ENCODE measurements around the gene DCUN1D1.

The DCUN1D1 gene

DNA sequence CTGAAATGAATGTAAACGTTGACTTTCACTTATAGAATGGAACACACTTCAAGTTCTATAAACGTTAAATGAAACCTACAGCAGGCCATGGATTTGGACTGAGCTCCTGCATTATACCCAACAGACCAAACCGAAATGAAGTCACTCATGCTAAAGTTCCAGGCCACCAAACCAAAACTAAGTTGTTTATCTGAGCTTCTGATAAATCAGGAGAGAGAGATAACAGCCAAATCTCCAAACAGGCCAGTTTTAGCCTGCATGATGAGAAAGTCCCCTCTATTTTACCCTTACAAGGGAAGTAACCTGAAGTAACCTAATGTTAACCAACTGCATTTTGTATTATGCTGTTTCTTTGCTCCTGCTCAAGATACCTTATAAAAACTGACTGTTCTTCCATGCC, 44.5 kb downstream of the DCUN1D1 start:
- DNase-seq (ENCODE audit: low spot score), result no peak

DNA sequence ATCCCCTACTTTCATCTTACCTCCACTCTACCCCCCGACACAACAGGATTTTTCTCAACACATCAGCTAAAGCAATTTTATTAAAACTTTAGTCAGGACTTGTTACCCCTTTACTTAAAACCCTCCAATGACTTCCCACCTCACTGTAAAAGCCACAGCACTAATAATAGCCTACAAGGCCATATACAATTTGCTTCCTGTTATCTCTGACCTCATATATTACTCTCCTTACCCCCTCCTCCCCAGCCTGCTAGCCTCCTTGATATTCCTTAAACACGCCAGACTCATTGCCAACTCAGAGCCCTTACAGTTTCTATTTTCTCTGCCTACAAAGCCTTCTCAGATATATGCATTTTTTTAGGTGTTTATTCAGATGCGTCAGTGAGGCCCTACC, 54.4 kb downstream of the DCUN1D1 start:
- DNase-seq (ENCODE audit: low spot score), result no peak

DNA sequence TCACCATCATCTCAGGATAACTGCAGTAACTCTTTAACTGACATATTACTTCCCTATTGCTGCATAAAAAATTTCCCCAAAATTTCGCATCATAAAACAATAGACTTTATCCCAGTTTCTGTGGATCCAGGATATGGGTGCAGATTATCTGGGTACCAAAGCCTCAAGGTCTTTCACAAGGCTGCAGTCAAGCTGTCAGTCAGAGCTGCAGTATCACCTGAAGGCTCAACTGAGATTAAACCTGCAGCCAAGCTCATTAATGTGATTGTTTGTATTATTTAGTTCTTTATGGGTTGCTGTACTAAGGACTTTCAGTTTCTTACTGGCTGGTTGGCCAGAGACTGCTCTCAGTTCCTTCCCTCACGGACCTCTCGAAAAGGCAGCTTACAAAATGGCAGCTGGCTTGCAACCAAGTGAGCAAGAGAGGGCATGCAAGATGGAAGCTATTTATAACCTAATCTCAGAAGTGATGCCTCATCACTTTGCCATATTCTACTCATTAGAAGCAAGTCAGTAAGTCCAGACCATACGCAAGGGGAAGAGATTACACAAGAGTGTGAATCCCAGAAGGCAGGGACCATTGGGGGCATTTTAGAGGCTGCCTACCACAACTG, 54.9 kb downstream of the DCUN1D1 start:
- no peak for DNase-seq (ENCODE audit: low spot score)

DNA sequence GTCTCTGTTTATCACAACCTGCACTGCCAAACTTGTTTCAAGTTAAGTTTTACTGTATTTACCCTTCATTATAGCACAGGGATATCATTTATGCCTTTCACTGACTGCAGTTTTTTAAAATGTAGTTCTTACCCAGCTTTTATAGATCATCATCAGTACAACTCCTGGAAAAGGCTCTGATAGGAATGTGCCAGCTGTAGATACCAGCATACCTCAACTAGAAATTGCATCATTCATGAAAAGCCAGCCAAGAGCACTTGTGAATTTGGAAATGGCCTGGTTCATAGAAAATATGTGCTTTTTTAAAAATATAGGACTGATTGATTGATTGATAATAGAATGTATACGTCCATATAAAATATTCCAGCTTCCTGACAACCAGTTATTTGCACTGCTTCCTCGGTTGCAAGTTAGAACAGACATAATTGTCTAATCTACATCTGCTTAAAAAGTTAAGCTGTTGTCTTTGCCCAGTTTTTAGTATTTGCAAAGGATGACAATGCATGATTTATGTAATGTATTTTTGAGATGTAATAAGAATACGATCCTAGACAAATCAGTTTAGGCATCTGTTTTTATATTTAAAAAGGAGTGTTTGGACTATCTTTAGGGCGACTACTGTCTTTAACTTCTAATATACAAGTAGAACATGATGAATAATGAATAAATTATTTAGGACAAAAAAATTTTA, 58.5 kb downstream of the DCUN1D1 start:
- no peak for DNase-seq (ENCODE audit: low spot score)

DNA sequence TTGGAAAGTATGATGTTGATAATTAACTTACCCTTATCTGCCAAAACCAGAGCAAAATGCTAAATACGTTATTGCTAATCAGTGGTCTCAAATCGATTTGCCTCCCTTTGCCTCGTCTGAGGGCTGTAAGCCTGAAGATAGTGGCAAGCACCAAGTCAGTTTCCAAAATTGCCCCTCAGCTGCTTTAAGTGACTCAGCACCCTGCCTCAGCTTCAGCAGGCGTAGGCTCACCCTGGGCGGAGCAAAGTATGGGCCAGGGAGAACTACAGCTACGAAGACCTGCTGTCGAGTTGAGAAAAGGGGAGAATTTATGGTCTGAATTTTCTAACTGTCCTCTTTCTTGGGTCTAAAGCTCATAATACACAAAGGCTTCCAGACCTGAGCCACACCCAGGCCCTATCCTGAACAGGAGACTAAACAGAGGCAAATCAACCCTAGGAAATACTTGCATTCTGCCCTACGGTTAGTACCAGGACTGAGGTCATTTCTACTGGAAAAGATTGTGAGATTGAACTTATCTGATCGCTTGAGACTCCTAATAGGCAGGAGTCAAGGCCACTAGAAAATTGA, 59.7 kb downstream of the DCUN1D1 start:
- DNase-seq (ENCODE audit: low spot score), result no peak

DNA sequence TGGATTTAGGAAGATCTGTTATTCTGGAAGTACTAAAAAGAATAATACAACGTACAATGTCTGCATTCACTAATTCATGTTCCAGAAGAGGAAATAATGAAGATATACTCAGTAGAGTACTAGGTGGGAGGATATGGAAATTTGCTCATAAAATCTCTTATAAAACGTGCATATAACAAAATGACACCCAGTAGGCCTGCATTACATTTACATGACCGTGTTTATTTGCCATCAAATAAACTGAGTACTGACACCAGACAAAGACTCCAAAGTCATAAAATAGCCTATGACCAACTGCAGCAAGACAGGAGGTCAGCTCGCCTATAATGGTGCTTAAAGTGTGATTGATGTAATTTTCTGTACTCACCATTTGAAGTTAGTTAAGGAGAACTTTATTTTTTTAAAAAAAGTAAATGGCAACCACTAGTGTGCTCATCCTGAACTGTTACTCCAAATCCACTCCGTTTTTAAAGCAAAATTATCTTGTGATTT, 60.4 kb downstream of the DCUN1D1 start:
- DNase-seq (ENCODE audit: low spot score), result no peak

DNA sequence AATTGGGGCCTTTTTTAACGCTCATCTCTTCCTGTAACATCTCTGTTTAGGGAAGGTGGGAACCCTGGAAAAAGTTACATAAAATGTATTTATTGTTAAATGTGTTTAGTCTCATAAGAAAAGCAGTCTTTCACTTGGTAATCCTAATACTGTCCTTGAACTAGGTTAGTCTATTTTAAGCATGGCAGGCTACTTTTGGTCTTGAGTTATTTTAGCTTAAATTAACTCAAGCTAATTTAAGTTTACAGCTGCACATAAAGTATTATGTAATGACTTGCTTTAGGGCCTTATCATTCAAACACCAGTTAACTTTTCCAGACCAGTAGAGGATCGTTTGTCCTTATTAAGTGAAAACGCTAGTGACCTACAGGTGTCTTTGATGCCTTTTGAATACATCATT, 63.2 kb downstream of the DCUN1D1 start:
- no peak for DNase-seq (ENCODE audit: low spot score)

DNA sequence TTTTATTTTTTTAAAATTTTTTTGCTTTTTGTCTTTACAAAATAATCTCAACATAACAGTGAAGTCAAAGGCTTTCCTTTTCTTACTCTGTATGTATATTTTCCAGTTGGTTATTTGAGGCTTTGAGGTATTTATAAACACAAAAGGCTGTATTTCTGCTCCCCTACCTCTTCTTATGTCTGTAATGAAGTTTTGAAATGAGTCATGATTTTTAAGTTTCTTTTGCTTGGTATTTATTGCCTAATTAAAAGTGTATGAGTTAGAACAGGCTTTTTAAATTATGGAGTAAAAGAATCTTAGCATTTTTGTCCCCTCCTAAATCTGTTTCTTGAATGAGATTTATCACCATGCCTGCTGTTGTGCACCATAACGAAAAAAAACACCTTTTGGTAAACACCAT, 66.0 kb downstream of the DCUN1D1 start:
- no peak for DNase-seq (ENCODE audit: low spot score)

DNA sequence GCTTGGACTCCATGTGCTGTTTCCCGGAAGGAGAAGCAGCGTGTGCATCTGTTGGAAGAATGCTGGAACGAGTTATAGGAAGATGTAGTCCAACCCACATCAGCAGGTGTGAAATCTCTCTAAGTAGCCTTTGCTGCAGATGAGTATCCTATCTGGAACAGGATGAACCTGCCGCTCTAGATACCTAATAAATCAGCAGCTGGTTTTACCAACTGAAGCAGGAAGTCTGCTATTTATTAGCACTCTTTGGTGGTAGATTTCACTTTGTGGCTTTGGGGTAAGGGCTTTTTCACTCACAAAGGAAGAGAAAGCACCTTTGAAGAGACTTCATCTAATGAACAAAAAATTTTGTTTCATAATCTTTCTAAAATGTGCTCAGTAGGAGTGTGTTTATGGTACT, 66.4 kb downstream of the DCUN1D1 start:
- no peak for DNase-seq (ENCODE audit: low spot score)

DNA sequence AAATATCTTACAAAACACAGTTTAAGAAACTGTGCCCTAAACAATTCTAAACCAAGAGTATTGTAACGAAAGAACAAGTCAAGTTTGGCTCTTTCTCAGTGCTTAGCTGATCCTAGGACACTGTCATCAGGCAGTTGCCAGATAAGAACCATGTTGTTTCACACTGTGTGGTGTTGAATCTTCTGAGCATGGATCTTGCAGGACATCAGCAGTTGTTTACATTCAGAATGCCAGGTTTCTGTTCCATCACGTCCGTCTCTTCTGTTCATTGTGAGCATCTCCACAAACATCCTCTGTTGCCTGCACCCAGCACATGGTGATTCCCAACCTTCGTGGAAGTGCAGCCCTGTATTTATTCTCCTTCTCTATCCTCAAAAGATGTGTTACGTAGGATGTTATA, 67.9 kb downstream of the DCUN1D1 start:
- DNase-seq (ENCODE audit: low spot score), result no peak

DNA sequence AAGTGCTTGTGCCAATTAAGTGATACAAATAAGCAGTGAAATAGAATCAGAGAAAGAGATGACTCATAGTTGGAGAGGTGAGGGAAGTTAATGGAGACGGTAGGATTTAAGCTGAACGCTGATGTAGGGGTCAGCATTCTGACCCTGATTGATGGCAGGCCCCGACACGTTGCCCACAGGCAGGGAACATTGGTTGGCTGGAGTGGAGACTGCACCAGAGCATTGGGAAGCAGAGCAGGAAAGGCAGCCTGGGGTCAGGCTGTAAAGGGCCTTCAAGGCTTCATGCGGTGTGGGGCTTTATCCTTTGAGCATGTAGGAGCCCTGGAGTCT, 68.6 kb downstream of the DCUN1D1 start:
- DNase-seq (ENCODE audit: low spot score), result no peak

DNA sequence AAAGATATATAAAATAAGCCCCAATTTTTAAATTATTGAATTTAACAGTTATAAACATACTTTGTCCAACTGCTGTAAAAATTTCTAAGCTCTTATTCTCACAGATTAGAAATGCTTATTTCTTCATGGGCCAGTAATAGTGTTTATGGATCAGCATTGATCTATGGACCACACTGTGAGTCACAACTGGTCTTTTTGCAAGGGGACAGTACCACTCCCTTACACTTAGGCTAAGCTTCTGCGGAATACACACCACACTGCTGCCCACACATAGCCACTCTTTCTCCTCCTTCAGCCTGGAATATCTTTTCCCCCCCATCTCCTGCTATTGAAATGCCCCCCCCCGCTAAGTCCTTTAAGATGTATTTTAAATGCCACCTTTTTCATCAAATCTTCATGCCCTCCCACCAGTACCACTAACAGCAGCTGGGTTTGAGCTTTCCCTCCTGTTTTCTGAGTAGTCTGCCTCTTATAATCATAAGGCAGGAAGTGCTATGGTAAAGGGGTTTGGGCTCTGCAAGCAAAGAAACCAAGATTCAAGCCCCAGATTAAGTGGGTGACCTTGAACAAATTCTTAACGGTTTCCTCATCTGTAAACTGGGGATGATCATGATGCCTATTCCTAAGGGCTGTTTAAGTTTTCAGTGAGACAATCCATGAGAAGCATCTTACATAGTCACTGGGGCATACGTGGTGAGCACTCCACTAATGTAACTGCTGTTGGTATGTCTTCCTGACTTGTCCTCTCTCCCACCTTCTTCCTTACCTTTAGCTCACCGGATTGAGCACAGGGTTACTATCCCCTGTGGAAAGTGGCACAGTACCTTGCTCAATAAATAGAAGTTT, 69.2 kb downstream of the DCUN1D1 start:
- DNase-seq (ENCODE audit: low spot score), result no peak

DNA sequence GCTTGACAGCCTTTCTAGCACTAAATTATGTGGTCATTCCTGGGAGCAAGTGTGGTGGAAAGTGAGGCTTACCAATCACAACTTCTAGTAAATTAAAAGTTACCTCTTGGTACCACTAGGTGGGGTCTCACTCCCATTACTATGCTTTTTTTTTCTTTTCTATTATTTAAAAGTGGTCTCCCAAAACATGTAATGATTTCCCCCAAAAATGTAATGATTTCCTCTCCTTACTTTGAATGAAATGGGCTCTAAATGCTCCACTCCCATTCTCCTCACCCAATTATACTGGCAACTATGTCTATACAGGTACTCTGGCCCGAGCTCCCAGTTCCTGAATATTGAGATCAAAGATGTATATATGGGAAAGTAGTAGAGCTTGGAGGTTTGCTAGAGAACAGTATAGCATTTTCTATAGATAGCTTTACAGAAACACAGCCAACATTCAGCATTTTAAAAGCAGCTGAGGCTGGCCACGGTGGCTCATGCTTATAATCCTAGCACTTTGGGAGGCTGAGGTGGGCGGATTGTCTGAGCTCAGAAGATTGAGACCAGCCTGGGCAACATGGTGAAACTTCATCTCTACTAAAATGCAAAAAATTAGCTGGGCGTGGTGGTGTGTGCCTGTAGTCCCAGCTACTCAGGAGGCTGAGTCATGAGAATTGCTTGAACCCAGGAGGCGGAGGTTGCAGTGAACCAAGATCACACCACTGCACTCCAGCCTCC, 70.9 kb downstream of the DCUN1D1 start:
- peak; percentile 33 for DNase-seq (ENCODE audit: low spot score)

DNA sequence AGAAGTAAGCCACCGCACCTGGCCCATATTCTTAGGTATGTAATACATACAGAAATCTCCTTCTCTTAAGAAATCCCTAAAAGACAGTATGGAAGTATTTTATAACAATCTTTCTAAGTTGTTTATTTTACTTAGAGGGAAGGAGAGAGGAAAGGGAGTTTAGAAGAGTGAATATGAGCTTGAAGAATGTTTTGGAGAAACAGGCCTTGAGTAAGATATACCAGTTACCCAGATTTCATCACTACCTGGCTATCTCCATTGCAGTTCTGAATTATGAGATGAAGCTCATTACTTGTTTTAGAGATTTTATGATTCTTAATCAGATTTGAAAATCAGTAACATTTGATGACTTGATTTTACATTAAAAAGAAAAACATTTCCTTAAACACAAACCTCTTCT, 71.9 kb downstream of the DCUN1D1 start:
- DNase-seq (ENCODE audit: low spot score), result no peak

DNA sequence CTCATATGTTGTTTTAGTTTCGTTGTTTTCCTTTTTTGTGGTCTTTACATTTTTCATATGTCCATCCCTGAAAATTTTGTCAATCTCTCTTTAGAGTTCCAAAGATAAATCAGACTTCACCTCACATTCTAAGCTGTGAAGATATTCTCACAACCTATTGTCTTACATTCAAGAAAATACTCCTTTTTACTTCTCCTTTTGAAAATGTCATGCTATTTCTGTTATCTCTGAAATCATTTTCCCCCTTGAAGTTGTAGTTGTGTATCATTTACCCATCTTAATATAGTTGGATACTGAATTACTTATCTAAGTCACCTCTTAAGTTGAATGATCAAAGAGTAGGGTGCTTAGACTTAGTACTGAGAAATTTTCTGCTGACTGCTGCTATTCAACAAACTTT, 74.3 kb downstream of the DCUN1D1 start:
- no peak for DNase-seq (ENCODE audit: low spot score)

DNA sequence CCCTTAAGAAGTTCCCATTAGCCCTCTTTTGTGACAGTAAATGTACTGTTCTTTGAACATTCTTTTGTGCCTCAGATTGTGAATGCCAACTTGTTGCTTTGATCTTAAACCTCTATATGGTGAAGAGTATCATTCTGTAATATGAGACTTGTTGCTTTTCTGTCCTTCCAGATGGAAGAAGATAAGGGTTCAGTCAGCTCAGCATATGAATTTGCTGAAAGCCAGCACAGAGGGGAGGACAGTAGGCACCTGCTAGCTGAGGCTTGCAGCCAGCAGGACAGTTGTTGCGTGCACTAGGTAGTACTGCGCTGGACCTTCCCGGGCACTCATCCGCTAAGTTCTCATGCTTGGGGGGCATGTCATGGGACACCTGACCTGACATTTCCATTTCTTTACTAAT, 74.7 kb downstream of the DCUN1D1 start:
- DNase-seq (ENCODE audit: low spot score), result no peak

DNA sequence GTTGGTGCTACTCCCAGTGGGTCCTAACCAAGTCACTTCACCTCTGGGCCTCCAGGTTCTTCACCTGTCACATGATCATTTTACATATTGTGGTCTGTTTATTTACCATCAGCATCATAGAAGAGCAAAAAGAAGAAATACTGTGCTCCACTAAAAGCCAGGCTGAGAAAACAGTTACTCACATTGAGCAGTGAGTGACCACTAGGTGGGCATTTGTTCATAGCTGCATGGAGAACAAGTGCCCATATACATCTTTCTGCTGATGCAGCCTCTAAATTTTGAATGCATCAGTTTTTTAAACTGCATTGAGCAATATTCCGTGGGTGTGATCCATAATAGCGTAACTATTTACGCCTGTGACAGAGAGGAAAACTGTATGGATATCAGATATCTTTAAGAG, 76.2 kb downstream of the DCUN1D1 start:
- DNase-seq (ENCODE audit: low spot score), result no peak

DNA sequence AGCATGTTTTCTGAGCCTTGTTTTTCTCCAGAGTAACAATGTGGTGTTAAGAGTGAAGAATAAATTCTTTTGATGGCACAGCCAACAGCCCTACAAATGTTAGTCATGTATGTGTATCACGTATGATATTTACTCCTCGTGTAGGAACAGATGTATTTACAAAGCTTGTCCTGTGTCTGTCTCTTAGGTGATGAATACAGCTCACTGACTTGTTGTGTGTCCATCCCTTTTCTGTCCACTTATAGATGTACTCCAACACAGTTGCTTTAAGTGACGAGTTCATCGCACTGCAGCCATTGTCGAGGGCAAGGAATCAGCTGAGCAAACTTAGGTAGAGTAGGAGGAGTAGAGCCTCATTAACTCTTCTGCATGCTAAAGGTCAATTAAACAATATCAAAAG, 78.1 kb downstream of the DCUN1D1 start:
- no peak for DNase-seq (ENCODE audit: low spot score)

DNA sequence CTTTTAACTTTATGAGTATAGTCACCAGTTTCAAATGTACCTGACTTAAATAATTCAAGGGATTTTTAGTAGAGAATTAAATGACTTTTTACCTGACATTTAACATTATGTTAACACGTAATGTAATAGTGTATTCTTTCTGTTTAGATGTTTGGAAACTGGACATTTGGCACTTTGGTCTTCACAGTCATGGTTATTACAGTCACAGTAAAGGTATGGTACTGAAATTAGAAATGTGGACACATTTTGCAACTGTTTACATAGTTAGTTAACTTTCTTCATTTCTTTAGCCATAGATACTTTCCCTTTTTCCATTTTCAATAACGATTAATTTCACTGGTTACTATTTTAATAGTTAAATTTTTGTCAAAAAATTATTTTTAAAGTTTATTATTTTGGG, 83.8 kb downstream of the DCUN1D1 start:
- DNase-seq (ENCODE audit: low spot score), result no peak

DNA sequence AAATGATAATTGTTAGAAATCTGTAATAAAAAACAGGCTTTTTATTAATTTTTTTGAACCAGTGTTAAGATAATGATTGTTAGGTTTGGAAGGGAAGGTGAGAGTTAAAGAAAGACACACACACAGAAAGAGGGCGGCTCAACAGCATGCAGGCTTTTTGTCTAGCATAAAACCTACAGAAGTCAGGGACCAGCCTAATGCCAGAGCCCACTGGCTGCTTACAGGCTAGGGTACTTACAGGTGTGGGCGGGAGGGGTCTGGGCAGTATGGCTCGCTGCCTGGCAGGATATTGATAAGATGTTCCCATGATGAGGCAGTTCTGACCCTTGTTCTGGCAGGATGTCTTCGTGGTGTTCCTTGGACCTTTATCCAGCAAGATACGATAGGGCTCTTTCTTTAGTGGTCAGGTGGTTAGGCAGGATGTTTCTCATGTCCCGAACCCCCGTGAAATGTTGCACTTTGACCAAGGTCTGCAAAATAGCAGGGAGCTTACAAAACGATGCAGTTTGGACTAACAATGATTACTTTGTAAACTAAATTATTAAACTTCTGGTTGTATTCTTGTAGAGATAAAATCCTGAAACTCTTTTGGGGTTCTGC, 84.7 kb downstream of the DCUN1D1 start:
- no peak for DNase-seq (ENCODE audit: low spot score)

DNA sequence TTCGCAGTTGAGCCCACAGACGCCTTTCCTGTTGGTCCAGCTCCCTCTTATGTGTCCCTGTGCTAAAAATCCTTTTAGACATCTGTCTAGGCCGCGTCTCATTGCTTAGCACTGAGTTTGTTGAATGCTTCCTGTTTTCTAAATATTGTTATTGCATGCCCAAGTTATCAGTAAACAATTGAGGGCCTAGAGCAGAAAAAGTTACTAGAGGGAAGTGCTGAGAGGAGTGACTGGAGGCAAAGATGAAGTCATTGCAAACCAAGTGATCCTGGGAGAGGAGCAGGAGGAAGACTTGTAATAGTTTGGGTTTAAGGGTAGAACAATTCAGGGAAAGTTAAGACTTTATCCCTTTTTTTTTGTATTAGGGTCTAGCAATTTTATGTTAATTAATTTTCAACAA, 88.1 kb downstream of the DCUN1D1 start:
- DNase-seq (ENCODE audit: low spot score), result no peak

DNA sequence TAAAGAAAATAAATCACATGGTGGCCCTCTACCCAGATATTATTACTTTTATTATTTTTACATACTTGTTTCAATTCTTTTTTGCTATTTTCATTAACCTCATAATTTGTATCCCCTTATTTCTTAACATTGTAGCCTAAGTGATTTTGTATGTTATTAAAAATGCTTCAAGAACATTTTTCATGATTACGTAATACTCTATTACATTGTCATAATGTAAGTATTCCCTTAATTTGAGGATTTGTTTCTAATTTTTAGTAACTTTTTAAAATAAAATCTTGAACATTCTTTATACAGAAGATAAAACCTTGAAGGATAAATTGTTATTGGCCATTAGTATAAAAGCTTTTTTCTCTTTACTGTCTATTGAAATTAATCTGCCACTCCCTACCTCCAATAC, 89.0 kb downstream of the DCUN1D1 start:
- no peak for DNase-seq (ENCODE audit: low spot score)

All from COLO829 (cell line).